Neutrophil (primary cell): ENCODE data around the gene ZNF177.

Experiments used
- H3K27ac ChIP-seq: fragments of 200-600 bp; sonication (generic); 2 replicates; pipeline ENCODE4 v1.5.1; 2016; ENCODE audit warnings: mild to moderate bottlenecking, moderate library complexity
- H3K27me3 ChIP-seq: fragments of 200-600 bp; sonication (generic); 2 replicates; pipeline ENCODE4 v1.6.0; 2016; ENCODE audit warnings: mild to moderate bottlenecking
- H3K36me3 ChIP-seq: fragments of 200-600 bp; sonication (generic); 2 replicates; pipeline ENCODE4 v1.5.1; 2017
- H3K4me1 ChIP-seq, 2 experiments: fragments of 200-600 bp in 1 of 2; sonication (generic) in 1 of 2; 1 replicate in 1 of 2; 2 replicates in 1 of 2; pipeline versions ENCODE4 v1.5.1 to v1.6.1; 2013 to 2016; ENCODE audit warnings: low read depth in 1 of 2, low read length in 1 of 2, mild to moderate bottlenecking in 1 of 2, moderate library complexity in 1 of 2; ENCODE audit not compliant: control insufficient read depth in 1 of 2, insufficient read depth in 1 of 2
- H3K4me3 ChIP-seq, 2 experiments: fragments of 200-600 bp in 1 of 2; sonication (generic) in 1 of 2; 1 replicate in 1 of 2; 2 replicates in 1 of 2; pipeline ENCODE4 v1.5.1; 2013 to 2016; ENCODE audit warnings: low read depth in 1 of 2, low read length in 1 of 2, mild to moderate bottlenecking in 1 of 2, moderate library complexity in 1 of 2
- H3K9me3 ChIP-seq: fragments of 200-600 bp; sonication (generic); 2 replicates; pipeline ENCODE4 v1.5.1; 2016
- TF ChIP-seq, protein P1 (sequence below): fragments of 200-600 bp; sonication (generic); IDR thresholded peaks from 2 replicates; pipeline ENCODE4 v1.5.1; 2016; ENCODE audit warnings: antibody characterized with exemption

The ZNF177 gene

DNA sequence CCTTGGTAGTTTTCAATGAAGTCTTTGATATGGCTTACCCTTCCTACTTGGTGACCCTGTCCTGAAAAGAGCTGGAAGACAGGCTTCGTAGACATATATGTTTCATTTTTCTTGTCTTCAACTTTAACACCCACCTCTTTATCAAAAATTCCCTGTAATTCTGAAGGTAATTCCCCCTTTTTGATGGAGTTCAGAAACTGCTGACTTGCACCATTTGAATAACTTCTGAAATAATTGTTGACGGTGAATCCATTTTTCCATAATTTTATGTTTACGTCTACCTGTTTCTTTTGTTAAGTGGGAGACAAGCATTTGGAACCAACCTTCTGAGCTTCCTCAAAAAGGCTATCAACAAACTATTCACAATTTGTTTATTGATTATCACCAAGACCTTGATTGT is 14.6 kb upstream of the ZNF177 start:
- Histone ChIP-seq H3K9me3 (peaks cover 35% of the 10 kb centered on the region), H3K4me1 (no peaks in the 10 kb centered on the region), H3K36me3 (no peaks in the 10 kb centered on the region), H3K27ac (no peak overlapping the region), H3K4me3 (no peak overlapping the region), H3K27me3 (no peaks in the 10 kb centered on the region)
- TF ChIP-seq, protein P1, sequence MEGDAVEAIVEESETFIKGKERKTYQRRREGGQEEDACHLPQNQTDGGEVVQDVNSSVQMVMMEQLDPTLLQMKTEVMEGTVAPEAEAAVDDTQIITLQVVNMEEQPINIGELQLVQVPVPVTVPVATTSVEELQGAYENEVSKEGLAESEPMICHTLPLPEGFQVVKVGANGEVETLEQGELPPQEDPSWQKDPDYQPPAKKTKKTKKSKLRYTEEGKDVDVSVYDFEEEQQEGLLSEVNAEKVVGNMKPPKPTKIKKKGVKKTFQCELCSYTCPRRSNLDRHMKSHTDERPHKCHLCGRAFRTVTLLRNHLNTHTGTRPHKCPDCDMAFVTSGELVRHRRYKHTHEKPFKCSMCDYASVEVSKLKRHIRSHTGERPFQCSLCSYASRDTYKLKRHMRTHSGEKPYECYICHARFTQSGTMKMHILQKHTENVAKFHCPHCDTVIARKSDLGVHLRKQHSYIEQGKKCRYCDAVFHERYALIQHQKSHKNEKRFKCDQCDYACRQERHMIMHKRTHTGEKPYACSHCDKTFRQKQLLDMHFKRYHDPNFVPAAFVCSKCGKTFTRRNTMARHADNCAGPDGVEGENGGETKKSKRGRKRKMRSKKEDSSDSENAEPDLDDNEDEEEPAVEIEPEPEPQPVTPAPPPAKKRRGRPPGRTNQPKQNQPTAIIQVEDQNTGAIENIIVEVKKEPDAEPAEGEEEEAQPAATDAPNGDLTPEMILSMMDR: no peak

DNA sequence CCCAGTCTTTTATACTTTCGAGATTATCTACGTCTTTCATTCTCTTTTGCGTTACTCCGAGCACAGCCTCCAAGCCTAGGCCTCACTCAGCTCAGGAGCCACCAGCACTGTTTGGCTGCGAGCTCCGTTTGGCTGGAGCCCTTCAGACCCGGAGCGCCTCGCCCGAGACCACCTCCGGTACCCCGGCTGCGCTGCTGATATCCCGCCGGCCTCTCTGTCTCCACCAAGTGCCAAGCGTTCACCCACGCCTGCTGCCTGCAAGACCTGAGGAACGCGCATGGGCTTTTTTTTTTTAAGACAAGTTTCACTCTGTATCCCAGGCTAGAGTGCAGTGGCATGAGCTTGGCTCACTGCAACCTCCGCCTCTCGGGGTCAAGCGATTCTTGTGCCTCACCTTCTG is 14.1 kb upstream of the ZNF177 start:
- Histone ChIP-seq H3K9me3 (peaks cover 32% of the 10 kb centered on the region), H3K27me3 (no peaks in the 10 kb centered on the region), H3K36me3 (no peaks in the 10 kb centered on the region), H3K4me1 (no peaks in the 10 kb centered on the region), H3K4me3 (no peak overlapping the region), H3K27ac (no peak overlapping the region)
- TF ChIP-seq, protein P1: no peak

DNA sequence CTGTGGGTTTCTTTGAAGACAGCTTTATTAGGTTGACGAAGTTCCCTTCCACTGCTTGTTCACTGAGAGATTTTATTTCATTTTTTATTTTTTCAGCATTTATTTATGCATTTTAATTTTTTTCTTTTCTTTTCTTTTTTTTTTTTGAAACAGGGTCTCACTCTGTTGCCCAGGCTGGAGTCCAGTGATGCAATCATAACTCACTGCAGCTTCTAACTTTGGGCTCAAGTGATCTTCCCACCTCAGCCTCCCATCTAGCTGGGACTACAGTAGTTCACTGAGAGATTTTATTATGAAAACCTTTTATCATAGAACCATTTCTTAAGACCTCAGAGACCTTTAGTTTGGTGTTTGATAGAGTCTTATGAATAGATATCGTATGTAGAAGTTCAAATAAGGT is 10.3 kb upstream of the ZNF177 start:
- no peak overlapping the region for H3K27ac ChIP-seq
- no peaks in the 10 kb centered on the region for H3K27me3 ChIP-seq
- no peaks in the 10 kb centered on the region for H3K4me1 ChIP-seq
- H3K4me3 ChIP-seq: no peak overlapping the region
- no peaks in the 10 kb centered on the region for H3K36me3 ChIP-seq
- TF ChIP-seq, protein P1: no peak
- H3K9me3 ChIP-seq: peaks cover 25% of the 10 kb centered on the region

DNA sequence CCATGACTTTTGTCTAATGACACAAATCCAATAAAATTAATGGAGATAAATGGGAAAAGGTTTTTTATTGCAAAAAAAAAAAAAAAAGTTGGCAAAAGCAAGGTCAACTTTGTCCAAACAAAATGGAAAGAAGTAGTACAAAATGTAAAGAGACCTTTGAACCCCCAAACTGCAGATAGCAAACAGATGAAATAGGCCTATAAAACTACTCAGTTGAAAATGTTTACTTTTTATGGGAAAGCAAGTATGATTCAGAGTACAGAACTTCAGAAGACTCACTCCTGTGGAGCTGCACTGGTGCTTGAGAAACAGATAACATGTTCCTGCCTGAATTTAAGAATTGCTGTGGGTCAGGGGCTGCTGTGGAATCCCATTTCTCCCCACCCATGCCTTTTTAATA is 9.8 kb upstream of the ZNF177 start:
- H3K4me1 ChIP-seq: no peaks in the 10 kb centered on the region
- no peak overlapping the region for H3K4me3 ChIP-seq
- no peaks in the 10 kb centered on the region for H3K36me3 ChIP-seq
- peaks cover 27% of the 10 kb centered on the region for H3K9me3 ChIP-seq
- TF ChIP-seq, protein P1: no peak
- H3K27me3 ChIP-seq: no peaks in the 10 kb centered on the region
- H3K27ac ChIP-seq: no peak overlapping the region

DNA sequence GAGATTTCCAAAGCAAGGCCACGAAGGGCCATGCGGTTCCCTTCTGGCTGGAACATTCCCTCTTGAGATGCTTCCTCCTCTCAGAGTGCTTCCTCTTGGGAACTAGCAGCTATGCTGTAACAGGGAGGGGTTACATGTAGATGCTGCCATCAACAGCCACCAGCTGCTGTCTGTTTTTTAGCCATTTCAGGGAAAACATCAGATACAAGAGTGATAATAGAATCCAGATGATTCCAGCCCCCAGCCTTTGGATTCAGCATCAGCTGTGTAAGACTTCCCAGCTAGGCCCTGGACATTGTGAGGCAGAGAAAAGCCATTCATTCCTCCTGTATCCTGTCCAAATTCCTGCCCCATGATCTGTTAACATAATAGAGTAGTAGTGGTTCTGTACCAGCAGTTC is 8.2 kb upstream of the ZNF177 start:
- TF ChIP-seq, protein P1: no peak
- no peak overlapping the region for H3K4me3 ChIP-seq
- H3K36me3 ChIP-seq: no peaks in the 10 kb centered on the region
- H3K27ac ChIP-seq: no peak overlapping the region
- H3K4me1 ChIP-seq: no peaks in the 10 kb centered on the region
- no peaks in the 10 kb centered on the region for H3K27me3 ChIP-seq
- H3K9me3 ChIP-seq: peaks cover 27% of the 10 kb centered on the region
